Adrenal gland (tissue), 12 donors: ENCODE results near the gene RUNDC1. TPM values are rescaled to one million over a fixed set of nuclear protein-coding genes. Genes with fewer than 3 reads are reported as not detected.

Source experiments
- DNase-seq, 7 donors: peaks; one replicate each; pipeline ENCODE4 v3.0.0-alpha.2; 2019 to 2020
- H3K27ac ChIP-seq, 5 donors: fragments of 200-600 bp; sonication (generic) in 4 of 5; 1 replicate in 3 of 5; 2 replicates in 2 of 5; pipeline versions ENCODE4 v1.5.1 to v1.8.0; 2016 to 2020; ENCODE audit warnings: mild to moderate bottlenecking in 1 of 5
- H3K27me3 ChIP-seq: fragments of 200-600 bp; 2 replicates; pipeline ENCODE4 v1.8.0; 2021
- H3K36me3 ChIP-seq, 2 donors: fragments of 200-600 bp; replicated peaks in 1 of 2; 1 replicate in 1 of 2; 2 replicates in 1 of 2; pipeline versions ENCODE4 v1.5.1 to v1.8.0; 2018 to 2022
- H3K4me1 ChIP-seq, 2 donors: fragments of 200-600 bp; replicated peaks in 1 of 2; 1 replicate in 1 of 2; 2 replicates in 1 of 2; pipeline versions ENCODE4 v1.5.1 to v1.8.0; 2018 to 2021
- H3K4me3 ChIP-seq, 4 donors: fragments of 200-600 bp; sonication (generic) in 3 of 4; one replicate each; pipeline ENCODE4 v1.5.1; 2016 to 2018
- H3K9me3 ChIP-seq, 3 donors: fragments of 200-600 bp; sonication (generic) in 1 of 3; replicated peaks in 1 of 3; 1 replicate in 2 of 3; 2 replicates in 1 of 3; pipeline versions ENCODE4 v1.5.1 to v1.8.0; 2016 to 2021
- POLR2A ChIP-seq, 2 donors: fragments of 450-650 bp; IDR thresholded peaks; one replicate each; pipeline ENCODE4 v1.6.1; 2017; ENCODE audit warnings: antibody characterized with exemption in 2 of 2, mild to moderate bottlenecking in 2 of 2, moderate library complexity in 1 of 2
- WGBS, 4 donors: extraction: QIAGEN DNeasy Blood & Tissue Kit in 2 of 4; methylation state at CpG; one replicate each; pipeline versions ENCODE4 v1.1.5 to v1.1.7; 2013 to 2017; 5-methylcytosine and 5-hydroxymethylcytosine counted together
- intact Hi-C, 2 donors: fragments of 100-400 bp; cut with DNase I; formaldehyde crosslinking; loops; one replicate each; pipeline versions ENCODE4 v1.14.1 to v1.15.0; 2022 to 2023
- polyA plus RNA-seq, 3 donors: library from polyadenylated mRNA; stranded (reverse); fragments of 200-250 nt in 2 of 3; fragments of 350-450 nt in 1 of 3; fragmentation: Illumina TruSeq in 1 of 3; extraction: RNeasy Lipid Tissue Mini Kit (QIAGEN cat#74804) in 1 of 3; gene quantifications; one replicate each; pipeline ENCODE4 v1.2.3, GENCODE V29; 2013 to 2014
- total RNA-seq, 9 donors: library from RNA; depleted of rRNA in 4 of 9; stranded (reverse); fragments of >200 nt in 4 of 9; fragments of 120-200 nt in 1 of 9; fragmentation: NEBNext Ultra II Directional in 1 of 9; extraction: Animal tissue kit (Norgen Biotek cat#: 25700) in 1 of 9; gene quantifications; one replicate each; pipeline versions ENCODE4 v1.1.0 to v1.2.4, GENCODE V29; 2013 to 2023
- TF ChIP-seq, protein P1 (sequence below), 6 experiments: fragments of 450-650 bp in 4 of 6; fragments of 200-600 bp in 2 of 6; sonication (generic) in 1 of 6; IDR thresholded peaks; 1 replicate in 5 of 6; 2 replicates in 1 of 6; pipeline versions ENCODE4 v1.5.1 to v1.8.0; 2016 to 2021; ENCODE audit warnings: antibody characterized with exemption in 6 of 6, mild to moderate bottlenecking in 2 of 6, moderate library complexity in 1 of 6
- donor health status: healthy with polysubstance abuse.
- donor health status: Bipolar disorder and iron deficiency.
- donor health status: DM: yes; HTN: yes; CAD: no.
- donor health status: DM: no; HTN: no; CAD: no.
- donor health status: DM: no; HTN: no; CAD: no.
- donor health status: DM: yes; HTN: yes; CAD: no.

The RUNDC1 gene
- total and polyA plus RNA-seq, 12 donors = 7.6 to 29.7 (median 17.1) TPM

DNA sequence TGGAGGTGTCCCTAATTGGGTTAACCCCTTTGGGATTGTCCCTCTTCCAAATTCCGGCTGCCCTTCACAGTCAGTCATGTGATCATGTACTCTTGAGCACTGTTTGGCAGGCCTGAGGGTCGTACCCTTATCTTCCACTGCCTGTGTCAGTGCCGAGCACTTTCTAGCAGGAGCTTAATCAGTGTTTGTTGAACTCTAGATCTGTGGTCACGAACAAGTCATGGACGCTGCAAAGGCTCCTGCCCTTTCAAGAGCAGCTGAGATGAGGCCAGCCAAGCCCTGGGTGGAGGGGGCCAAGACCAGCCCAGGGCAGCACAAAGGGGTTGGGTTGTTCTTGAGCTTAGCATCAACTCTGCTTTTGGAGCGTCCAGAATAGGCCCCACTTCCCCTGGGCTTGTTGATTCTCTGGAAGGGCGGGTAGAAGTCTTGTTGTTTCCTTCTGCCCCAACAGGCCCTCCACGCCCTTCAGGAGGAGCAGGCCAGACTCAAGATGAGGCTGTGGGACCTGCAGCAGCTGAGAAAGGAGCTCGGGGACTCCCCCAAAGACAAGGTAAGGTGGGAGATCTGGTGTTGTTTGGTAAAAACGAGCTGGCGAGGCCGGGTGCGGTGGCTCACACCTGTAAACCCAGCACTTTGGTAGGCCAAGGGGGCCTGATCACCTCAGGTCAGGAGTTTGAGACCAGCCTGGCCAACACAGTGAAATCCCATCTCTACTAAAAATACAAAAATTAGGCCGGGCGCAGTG lies 31.5 kb downstream of the RUNDC1 start:
- WGBS, 4 donors = 55 to 72% (median 70%) methylated on average over 10 to 15 of the region's 15 CpGs
- Histone ChIP-seq H3K27ac (peak overlapping the region in 3 of 5 donors; percentile 31 to 87 (median 65)), H3K36me3 (peaks cover 0 to 33% of the 10 kb centered on the region in 2 donors)

DNA sequence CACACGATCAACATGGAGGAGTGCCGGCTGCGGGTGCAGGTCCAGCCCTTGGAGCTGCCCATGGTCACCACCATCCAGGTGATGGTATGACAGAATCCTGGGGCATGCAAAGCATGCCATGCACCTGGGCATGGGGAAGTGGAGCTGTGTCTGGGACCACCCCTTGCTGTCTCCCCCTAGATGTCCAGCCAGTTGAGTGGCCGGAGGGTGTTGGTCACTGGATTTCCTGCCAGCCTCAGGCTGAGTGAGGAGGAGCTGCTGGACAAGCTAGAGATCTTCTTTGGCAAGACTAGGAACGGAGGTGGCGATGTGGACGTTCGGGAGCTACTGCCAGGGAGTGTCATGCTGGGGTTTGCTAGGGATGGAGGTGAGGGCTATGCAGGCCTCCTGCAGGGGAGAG lies 32.9 kb downstream of the RUNDC1 start:
- Histone ChIP-seq H3K4me3 (no peak overlapping the region), H3K4me1 (peaks cover 42 to 63% of the 10 kb centered on the region in 2 donors), H3K9me3 (no peaks in the 10 kb centered on the region), H3K27ac (peak overlapping the region in 2 of 5 donors; percentile 76 to 87), H3K27me3 (no peaks in the 10 kb centered on the region), H3K36me3 (peaks cover 0 to 45% of the 10 kb centered on the region in 2 donors)
- TF ChIP-seq, protein P1, sequence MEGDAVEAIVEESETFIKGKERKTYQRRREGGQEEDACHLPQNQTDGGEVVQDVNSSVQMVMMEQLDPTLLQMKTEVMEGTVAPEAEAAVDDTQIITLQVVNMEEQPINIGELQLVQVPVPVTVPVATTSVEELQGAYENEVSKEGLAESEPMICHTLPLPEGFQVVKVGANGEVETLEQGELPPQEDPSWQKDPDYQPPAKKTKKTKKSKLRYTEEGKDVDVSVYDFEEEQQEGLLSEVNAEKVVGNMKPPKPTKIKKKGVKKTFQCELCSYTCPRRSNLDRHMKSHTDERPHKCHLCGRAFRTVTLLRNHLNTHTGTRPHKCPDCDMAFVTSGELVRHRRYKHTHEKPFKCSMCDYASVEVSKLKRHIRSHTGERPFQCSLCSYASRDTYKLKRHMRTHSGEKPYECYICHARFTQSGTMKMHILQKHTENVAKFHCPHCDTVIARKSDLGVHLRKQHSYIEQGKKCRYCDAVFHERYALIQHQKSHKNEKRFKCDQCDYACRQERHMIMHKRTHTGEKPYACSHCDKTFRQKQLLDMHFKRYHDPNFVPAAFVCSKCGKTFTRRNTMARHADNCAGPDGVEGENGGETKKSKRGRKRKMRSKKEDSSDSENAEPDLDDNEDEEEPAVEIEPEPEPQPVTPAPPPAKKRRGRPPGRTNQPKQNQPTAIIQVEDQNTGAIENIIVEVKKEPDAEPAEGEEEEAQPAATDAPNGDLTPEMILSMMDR (IDR thresholded peaks at IDR 0.05) = no peak
- TF ChIP-seq POLR2A (IDR thresholded peaks at IDR 0.05) = no peak
- intact Hi-C loops = no loop called here
- WGBS, 4 donors = 80 to 87% (median 84%) methylated on average over 4 to 8 of the region's 8 CpGs
- peak in 1 of 7 donors; percentile 32 for DNase-seq

More for the DNA sequence above, 31.5 kb downstream of the RUNDC1 start:
- peak in 3 of 7 donors; percentile 35 to 73 (median 57) for DNase-seq
- no peak overlapping the region for H3K4me3 ChIP-seq
- TF ChIP-seq, protein P1 (IDR thresholded peaks at IDR 0.05) = no peak
- no peak for TF ChIP-seq POLR2A (IDR thresholded peaks at IDR 0.05)
- intact Hi-C loops = no loop called here
- peaks cover 40 to 67% of the 10 kb centered on the region in 2 donors for H3K4me1 ChIP-seq
- no peaks in the 10 kb centered on the region for H3K9me3 ChIP-seq
- H3K27me3 ChIP-seq = no peaks in the 10 kb centered on the region

DNA sequence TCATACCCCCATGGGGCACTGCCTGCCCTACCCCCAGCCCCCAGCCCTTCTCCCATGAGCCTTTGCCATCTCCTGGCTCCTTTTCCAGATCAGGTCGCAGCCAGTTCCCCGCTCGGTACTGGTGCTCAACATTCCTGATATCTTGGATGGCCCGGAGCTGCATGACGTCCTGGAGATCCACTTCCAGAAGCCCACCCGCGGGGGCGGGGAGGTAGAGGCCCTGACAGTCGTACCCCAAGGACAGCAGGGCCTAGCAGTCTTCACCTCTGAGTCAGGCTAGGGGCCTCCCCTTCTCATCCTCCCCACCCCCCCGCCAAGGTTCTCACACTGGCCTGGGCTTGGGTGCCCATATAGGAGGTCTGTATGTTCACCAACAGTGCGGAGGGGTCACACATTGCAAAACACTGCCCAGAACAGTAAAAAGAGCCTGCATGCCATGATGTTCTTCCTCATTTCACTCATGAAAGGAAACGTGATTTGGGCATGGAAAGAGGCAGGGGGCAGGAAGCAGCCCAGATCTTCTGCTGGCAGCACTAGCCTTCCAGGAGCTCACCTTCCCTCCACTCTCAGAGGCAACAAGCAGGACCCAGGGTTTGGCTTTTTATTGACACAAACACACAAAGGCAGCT lies 33.8 kb downstream of the RUNDC1 start:
- H3K4me1 ChIP-seq = peaks cover 51 to 71% of the 10 kb centered on the region in 2 donors
- no peaks in the 10 kb centered on the region for H3K9me3 ChIP-seq
- TF ChIP-seq, protein P1 (IDR thresholded peaks at IDR 0.05) = no peak
- TF ChIP-seq POLR2A (IDR thresholded peaks at IDR 0.05) = no peak
- peaks cover 0 to 47% of the 10 kb centered on the region in 2 donors for H3K36me3 ChIP-seq
- peak in 5 of 7 donors; percentile 45 to 71 (median 66) for DNase-seq
- intact Hi-C loops = no loop called here
- H3K27ac ChIP-seq = peak overlapping the region in 3 of 5 donors; percentile 64 to 87 (median 76)
- whole genome bisulfite sequencing, 4 donors = 47 to 81% (median 57%) methylated on average over 10 to 12 of the region's 12 CpGs
- no peaks in the 10 kb centered on the region for H3K27me3 ChIP-seq
- no peak overlapping the region for H3K4me3 ChIP-seq
